HL-60/S4 (cell line): ENCODE measurements around the gene MAML1.

Experiments used
- in situ Hi-C: fragments of 300-500 bp; cut with MboI; formaldehyde crosslinking; loops from 2 replicates; pipeline ENCODE4 v1.14.3; 2022; ENCODE audit warnings: low sequenced_read_pairs

Gene MAML1

GRCh38 chr5:179803651-179804554, 71.3 kb downstream of the MAML1 start:
- in situ Hi-C loops, result loop anchor here (25.0 kb wide), 1 partner anchor 283 kb away; no protein-coding TSS in a partner anchor

GRCh38 chr5:179804555-179804947, 71.9 kb downstream of the MAML1 start:
- in situ Hi-C loops, result loop anchor here (25.0 kb wide), 1 partner anchor 283 kb away; no protein-coding TSS in a partner anchor

GRCh38 chr5:179805070-179805528, 72.5 kb downstream of the MAML1 start:
- in situ Hi-C loops, result loop anchor here (25.0 kb wide), 1 partner anchor 282 kb away; no protein-coding TSS in a partner anchor

DNA sequence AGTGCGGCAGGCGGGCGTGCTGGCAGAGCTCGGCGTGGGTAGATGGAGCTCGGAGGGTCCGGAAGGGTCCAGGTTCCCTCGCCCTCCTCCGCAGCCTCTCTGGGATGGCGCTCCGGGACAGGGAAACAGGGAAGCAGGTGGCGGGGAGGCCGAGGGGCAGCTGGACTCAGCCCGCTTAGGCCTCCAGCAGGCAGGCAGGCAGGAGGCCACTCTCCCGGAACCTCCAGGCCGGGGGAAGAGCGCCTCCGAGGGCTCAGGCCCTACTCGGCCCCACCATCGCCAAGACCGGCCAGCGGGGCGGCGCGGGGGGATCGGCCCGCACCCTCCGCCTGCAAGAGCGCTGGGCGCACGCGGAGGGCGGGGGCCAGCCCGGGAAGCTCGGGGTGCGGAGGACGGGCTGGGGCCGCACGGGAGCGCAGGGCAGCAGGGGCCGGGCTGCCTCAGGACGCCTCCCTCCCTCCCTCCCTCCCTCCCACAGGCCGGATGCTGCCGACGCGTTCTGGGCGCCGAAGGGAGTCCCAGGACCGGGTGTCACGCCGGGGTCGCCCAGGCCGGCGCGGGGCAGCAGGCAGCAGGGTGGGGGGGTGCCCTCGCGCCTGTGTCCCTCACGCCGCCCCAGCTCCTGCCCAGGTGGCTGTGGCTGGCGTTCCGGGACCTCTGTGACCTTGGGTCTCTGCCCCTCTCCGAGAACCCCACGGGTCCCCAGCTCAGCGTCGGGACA, 73.1 kb downstream of the MAML1 start:
- in situ Hi-C loops, result loop anchor here (25.0 kb wide), 1 partner anchor 282 kb away; no protein-coding TSS in a partner anchor

DNA sequence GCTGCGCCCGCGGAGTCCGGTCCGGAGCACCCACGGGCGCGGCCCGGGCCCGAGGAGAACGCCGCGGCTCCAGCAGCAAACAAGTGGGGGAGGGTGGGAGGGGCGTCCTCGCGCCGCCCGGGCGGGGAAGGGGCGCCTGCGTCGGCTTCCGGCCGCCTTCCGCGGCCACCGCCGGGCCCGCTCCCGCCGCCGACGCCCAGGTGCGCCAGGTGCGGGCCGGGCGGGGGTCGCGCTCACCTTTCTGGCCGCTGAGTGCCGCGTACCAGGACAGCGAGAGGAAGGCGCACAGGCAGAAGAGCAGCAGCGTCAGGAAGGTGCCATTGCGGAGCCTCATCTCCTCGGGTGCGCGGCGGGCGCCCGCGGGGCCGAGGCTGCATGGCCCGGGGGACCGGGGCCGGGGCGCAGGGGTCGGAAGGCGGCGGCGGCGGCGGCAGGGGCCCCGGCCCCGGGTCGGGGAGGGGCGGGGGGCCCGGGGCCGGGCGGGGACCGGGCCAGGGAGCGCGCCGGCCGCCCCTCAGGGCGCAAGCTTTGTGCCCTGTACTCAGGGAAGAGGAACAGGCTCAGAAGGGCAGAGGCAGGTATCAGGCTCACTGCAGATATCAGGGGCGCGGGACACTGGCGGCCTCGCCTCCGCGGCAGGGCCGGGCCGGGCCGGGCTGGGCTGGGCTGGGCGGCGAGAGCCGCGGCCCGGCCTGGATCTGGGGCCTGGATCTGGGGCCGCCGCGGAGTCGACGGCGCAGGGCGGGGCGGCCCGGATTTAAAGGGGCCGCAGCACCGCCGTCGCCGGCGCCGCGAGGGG, 73.8 kb downstream of the MAML1 start, which contains the start of gene MGAT4B:
MGAT4B (minus strand) TSS at position 617 of the 799 bp plus-strand sequence; CDS start at position 334, 283 bp downstream.
- in situ Hi-C loops, result loop anchor here (25.0 kb wide), 1 partner anchor 281 kb away; no protein-coding TSS in a partner anchor

GRCh38 chr5:179812135-179812825, 79.7 kb downstream of the MAML1 start:
- in situ Hi-C loops, result loop anchor here (25.0 kb wide), 1 partner anchor 275 kb away; no protein-coding TSS in a partner anchor

DNA sequence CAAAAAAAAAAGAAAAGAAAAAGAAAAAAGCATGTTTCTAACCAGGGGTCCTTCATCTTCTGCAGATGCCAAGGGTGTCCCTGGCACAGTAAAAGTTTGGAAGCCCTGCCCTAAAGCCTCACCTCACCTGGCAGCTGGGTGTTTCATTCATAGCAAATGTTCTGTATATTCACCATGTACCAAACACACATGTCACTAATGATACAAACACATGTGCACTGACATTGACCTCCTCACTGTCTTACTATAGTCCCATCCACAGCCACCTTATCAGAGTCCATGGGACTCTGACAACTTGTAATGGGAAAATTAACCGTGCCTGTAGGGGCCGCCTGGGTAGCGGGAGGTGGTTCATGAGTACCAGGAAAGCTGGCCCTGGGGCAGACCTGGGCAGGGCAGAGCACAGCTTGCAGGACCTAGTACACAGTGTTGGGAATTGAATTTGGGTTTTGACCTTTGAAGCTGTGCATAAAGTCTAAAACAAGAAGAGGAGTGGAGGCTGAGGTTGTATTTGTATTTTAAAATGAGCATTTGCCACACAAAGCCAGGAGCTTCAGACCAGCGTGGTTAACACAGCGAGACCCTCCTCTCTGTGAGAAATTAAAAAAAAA, 80.5 kb downstream of the MAML1 start:
- in situ Hi-C loops, result loop anchor here (25.0 kb wide), 1 partner anchor 274 kb away; no protein-coding TSS in a partner anchor

DNA sequence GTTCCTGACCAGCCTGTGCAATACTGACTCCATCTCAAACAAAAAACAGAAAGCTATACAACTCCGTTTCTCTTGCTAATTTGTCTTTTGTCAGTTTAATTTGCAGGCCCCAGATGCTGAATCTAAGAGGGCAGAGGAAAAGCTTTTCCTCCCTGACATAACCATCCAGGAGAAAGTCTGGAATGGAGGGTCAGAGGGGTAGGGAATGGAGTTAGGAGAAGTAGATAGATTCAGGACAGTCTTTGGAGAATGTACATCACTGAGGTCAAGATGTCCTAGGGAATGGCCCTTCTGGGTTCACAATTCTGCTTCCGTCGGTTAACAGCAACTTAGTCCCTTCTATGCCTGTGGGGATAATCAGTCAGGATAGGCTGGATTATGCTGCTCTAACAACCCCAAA, 81.5 kb downstream of the MAML1 start:
- in situ Hi-C loops, result loop anchor here (25.0 kb wide), 1 partner anchor 273 kb away; no protein-coding TSS in a partner anchor

DNA sequence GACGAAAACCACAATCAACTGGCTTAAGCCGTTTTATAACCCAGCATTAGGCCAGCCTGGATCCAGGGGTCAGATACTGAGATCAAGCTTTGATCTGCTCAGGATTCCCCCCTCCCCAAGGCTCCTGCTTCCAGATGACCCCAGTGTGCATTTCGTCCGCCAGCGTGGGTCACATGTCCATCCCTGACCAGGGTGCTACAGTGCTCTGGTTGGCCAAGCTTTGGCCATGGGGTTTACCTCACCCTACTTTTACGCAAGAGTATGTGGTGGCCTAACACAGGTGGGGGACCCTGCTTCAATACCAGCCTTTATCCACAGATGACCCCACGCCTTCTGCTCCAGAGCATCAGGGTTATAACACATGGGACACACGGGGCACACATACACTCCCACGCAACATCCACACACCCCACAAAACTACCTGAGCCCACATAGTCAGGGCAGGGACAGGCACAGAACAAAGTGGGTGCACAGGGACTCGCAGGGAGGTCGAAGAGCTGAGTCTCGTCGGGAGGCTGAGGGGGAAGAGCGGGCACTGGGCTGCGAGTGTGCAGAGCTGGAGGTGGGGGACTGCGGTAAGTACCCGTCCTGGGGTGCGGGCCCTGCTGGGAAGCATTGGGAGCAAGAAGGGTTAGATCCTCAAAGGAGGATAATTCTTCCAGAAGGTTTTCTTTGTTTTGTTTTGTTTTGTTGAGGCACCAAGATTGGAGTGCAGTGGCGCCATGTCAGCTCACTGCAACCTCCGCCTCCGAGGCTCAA, 83.0 kb downstream of the MAML1 start:
- in situ Hi-C loops, result loop anchor here (25.0 kb wide), 1 partner anchor 272 kb away; no protein-coding TSS in a partner anchor

DNA sequence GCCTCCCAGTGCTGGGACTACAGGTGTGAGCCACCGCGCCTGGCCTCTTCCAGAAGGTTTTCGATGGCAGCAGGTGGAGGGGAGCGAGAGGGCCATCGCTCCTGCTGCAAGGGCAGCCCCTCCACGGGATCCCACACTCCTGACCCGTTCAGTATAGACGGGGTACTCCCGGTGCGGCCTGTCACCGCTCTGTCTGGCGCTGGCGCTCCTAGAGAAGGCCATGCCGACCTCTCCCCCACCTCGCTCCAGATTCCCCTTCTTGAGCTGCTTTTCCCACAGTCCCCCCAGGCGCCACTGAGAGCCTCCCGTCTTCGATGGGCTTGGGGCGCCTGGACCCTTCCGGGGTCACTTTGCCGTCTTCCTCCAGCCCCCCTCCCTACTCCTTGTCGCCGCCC, 83.8 kb downstream of the MAML1 start:
- in situ Hi-C loops, result loop anchor here (25.0 kb wide), 1 partner anchor 271 kb away; no protein-coding TSS in a partner anchor

- in situ Hi-C loops, result loop anchor here (25.0 kb wide), 1 partner anchor 270 kb away; no protein-coding TSS in a partner anchor
Observed at GRCh38 chr5:179816796-179817469, 84.3 kb downstream of the MAML1 start.

GRCh38 chr5:179817470-179817840, 84.8 kb downstream of the MAML1 start:
- in situ Hi-C loops, result loop anchor here (25.0 kb wide), 1 partner anchor 270 kb away; no protein-coding TSS in a partner anchor

DNA sequence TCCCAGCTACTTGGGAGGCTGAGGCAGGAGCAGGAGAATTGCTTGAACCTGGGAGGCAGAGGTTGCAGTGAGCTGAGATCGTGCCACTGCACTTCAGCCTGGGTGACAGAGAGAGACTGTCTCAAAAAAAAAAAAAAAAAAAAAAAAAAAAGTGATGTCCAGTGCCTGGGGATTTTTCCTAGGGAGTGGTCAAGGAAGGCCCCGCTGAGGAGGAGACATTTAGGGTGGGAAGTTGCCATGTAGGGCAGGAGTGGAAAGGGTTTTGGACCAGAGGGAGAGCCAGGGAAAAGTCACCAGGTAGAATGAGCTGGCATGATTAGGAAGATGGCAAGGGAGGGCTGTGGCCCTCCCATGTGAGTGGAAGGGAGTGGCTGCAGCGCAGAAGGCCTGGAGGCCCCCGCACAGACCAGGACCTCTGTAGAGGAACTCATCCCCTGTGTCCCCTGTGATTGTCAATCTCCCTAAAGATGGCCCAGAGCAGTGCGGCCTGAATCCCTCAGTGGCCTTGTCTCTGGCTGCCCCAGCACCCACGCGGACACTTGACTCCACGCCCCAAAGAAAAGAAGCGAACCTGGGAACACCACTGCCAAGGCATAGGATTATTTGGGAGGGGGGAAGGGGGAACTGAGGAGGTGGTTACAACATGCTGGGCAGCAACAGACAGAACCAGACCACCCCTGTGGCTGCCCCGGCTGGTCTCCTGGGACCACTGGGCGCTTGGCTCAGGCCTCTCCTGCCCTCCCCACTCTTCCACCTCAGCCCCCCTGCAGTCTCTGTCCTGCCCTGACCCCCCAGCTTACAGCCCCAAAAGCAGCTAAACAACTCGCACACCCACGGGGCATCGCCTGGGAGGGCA, 85.5 kb downstream of the MAML1 start:
- in situ Hi-C loops, result loop anchor here (25.0 kb wide), 1 partner anchor 269 kb away; no protein-coding TSS in a partner anchor

- in situ Hi-C loops, result loop anchor here (25.0 kb wide), 1 partner anchor 268 kb away; no protein-coding TSS in a partner anchor
Observed at GRCh38 chr5:179818746-179819295, 86.2 kb downstream of the MAML1 start.

- in situ Hi-C loops, result loop anchor here (25.0 kb wide), 1 partner anchor 268 kb away; no protein-coding TSS in a partner anchor
Observed at GRCh38 chr5:179819296-179820126, 86.9 kb downstream of the MAML1 start.
